Choroid plexus epithelial cell (primary cell): ENCODE data around the gene GORASP1.

ENCODE experiments used
- DNase-seq: peaks from one replicate; pipeline ENCODE4 v3.0.0-alpha.2; 2010; ENCODE audit warnings: low read depth
- H3K4me3 ChIP-seq: 2 replicates; pipeline ENCODE4 v1.5.1; 2011; ENCODE audit warnings: low read depth, mild to moderate bottlenecking, control low read depth, low read length, moderate library complexity
- CTCF ChIP-seq: conservative IDR thresholded peaks from 2 replicates; pipeline ENCODE4 v1.5.1; 2011; ENCODE audit warnings: low read depth, mild to moderate bottlenecking, control low read depth, inconsistent platforms, low read length, moderate library complexity

The GORASP1 gene

GRCh38 chr3:39095778-39096177, 11.6 kb downstream of the GORASP1 start:
- TF ChIP-seq CTCF: no peak
- DNase-seq: no peak
- no peak overlapping the region for H3K4me3 ChIP-seq

GRCh38 chr3:39094851-39095677, 12.4 kb downstream of the GORASP1 start:
- TF ChIP-seq CTCF: no peak
- DNase-seq: no peak
- no peak overlapping the region for H3K4me3 ChIP-seq

GRCh38 chr3:39090922-39091321, 16.5 kb downstream of the GORASP1 start:
- peak; percentile 43 for DNase-seq
- TF ChIP-seq CTCF: no peak
- H3K4me3 ChIP-seq: no peak overlapping the region

GRCh38 chr3:39088889-39089288, 18.5 kb downstream of the GORASP1 start:
- TF ChIP-seq CTCF: no peak
- H3K4me3 ChIP-seq: no peak overlapping the region
- peak; percentile 57 for DNase-seq

GRCh38 chr3:39088456-39088855, 19.0 kb downstream of the GORASP1 start:
- no peak for TF ChIP-seq CTCF
- DNase-seq: peak; percentile 17

GRCh38 chr3:39086144-39086543, 21.3 kb downstream of the GORASP1 start:
- TF ChIP-seq CTCF: no peak
- DNase-seq: no peak
- H3K4me3 ChIP-seq: no peak overlapping the region

More at GRCh38 chr3:39088456-39088855, 19.0 kb downstream of the GORASP1 start:
- H3K4me3 ChIP-seq: no peak overlapping the region
